GM19324 (cell line): ENCODE data around the gene TRIP12.
A peak's percentile ranks its signal among the peaks of the same experiment; 100 is the strongest.
"Not testable (repeated sequence)": the region's sequence is repeated elsewhere in the genome, so short reads cannot be mapped to it uniquely, and the experiment has no call there.

ENCODE experiments used
- ATAC-seq: cut with Tn5 transposase; IDR thresholded peaks from one replicate; pipeline ENCODE4 v1.9.1; 2021; ENCODE audit warnings: mild to moderate bottlenecking, moderate library complexity; ENCODE audit not compliant: unreplicated experiment, low FRiP score

The TRIP12 gene

DNA sequence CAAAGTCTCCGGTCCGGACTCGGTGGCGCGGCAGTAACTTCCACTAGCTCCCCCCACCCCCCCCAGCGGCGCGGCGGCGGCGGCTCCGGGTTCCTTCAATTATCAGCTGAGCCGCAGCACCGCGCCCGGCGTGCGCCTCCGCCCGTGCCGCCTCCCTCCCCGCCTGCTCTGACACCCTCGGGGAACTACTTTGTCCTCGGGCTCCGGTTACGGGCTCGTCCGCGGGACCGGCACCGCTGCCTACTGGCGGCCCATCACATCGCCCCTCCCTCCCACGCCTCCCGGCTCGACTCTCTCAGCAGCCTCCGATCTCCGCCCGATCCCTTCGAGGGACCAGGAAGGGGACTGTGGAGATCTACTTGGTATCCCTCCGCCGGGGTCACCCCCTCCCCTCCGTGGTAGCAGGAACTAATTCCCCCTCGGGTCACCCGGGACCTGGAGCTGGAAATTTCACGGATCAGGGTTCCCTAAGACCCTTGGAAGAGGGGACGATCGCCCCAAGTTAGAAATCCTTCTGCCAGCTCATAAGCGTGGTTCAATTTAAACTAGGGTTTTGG, at the start of gene TRIP12:
Gene TRIP12 (minus strand): TSS at position 118 of the 557 bp plus-strand sequence. CDS start 41,930 bp downstream, outside the sequence.
- ATAC-seq, result peak; percentile 71

DNA sequence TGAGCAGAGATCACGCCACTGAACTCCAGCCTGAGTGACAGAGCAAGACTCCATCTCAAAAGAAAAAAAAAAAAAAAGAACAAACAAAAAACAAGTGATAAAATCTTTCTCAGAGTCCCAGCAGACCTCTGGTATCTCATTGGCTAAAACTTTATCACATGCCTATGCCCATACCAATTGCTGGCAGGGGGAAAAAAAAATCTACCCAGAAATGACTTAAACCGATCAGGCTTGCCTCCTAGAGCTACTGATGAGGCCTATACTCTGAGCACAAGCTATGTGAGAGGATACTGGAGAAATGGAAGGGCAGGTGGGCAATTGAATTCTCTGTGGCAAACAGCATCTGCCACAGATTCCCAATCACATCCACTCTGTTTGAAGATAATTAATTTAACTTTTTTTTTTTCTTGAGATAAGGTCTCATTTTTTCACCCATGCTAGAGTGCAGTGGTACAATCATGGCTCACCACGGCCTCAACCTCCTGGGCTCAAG, 49.5 kb upstream of the TRIP12 start:
- no peak for ATAC-seq

DNA sequence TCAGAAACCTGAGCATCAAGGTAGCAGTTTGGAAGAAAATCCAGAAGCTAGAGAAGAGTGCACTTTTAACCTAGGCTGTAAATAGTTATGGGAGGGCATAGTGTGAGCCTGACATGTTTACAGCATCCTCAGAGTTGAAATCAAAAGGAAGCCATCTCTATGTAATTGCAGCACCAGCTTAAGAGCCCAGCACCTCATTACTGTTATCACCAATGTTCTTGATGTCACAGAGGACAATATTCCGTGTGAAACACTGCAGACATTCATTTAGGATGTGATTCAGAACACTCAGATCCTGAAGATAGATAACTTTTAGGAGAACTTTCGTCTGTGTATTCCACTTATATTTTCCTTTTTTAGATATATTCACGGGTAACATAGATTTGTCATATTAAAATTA, 48.6 kb upstream of the TRIP12 start:
- no peak for ATAC-seq

- ATAC-seq, result no peak
Observed at GRCh38 chr2:229969921-229970320, 48.1 kb upstream of the TRIP12 start.

GRCh38 chr2:229963596-229963995, 41.8 kb upstream of the TRIP12 start:
- ATAC-seq, result not testable (repeated sequence)

DNA sequence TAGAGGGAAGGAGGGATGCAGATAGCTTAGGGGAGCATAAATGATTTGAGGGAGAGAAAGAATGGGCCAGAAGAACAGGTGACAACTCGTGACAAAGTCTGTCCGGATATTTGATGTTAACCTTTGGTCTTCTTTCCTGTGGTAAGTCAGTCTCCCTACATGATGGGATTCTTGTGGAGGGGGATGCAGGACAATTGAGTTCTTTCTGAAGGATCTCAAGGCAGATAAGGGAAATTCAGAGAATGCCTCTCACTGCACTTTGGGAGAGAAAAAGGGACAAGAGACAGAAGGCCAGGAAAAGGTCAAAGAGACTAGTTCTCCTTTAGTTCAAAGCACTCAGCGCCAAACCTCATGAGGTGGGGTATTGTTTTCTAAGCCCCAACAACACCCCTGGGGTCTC, 34.7 kb upstream of the TRIP12 start:
- ATAC-seq, result no peak

DNA sequence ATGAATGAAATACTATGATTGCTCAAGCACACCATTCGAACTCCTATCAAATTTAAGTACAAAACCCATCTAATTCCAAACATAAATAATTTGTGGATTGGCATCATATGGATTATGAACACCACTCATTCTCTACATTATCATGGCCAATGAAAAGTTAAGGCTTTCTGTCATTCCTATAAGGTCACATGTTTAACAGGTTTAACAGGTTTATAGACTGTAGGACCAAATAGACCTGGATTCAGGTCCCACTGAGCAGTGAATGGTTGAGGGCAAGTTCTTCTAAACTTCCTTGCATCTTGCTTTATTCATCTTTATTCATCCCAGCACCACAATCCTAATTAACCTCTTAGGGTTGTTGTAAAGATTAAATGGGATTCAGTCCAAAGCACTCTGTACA, 33.9 kb upstream of the TRIP12 start:
- ATAC-seq, result no peak

- no peak for ATAC-seq
Observed at GRCh38 chr2:229952256-229952835, 30.5 kb upstream of the TRIP12 start.

GRCh38 chr2:229947544-229947943, 25.7 kb upstream of the TRIP12 start:
- no peak for ATAC-seq

GRCh38 chr2:229945975-229946374, 24.2 kb upstream of the TRIP12 start:
- no peak for ATAC-seq

DNA sequence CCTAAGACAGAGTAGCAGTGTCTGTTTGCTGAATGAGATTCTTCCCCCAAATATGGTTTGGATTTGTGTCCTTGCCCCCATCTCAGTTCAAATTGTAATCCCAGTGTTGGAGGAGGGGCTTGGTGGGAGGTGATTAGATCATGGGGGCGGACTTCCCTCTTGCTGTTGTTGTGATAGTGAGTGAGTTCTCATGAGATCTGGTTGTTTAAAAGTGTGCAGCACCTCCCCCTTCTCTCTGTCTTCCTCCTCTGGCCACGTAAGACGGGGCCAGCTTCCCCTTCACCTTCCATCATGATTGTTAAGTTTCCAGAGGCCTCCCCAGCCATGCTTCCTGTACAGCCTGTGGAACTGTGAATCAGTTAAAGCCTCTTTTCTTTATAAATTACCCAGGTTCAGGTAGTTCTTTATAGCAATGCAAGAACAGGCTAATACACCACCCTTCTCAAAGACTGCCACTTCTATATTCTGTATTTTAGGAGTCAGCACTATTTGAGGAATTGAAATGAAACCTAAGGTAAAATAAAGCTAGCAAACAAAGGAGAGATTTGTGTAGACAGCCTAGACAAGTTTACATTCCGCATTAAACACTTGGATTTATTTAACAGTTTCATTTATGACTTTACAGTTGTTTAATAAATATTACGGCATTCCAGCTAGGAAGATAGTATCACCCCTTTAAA, 22.1 kb upstream of the TRIP12 start:
- ATAC-seq, result no peak

- no peak for ATAC-seq
Observed at GRCh38 chr2:229943171-229943570, 21.4 kb upstream of the TRIP12 start.

DNA sequence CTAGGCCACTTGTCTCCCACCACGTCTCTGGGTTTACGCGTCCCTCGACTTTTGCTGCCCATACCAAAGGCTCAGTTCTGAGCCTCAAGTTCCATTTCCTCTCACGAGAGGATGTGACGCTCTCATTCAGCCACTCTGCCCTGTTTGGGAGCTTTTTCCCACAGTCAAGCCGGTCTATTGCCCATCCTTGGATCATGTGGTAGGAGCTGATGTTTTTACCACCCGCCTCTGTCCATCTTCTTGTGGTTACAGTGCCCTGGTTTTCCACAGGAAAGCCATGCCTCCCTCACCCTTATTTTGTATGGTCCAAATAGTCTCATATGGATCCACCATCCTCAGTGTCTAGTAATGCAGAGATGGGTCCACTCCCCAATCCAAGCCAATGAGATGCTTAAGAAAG, 20.9 kb upstream of the TRIP12 start:
- no peak for ATAC-seq

GRCh38 chr2:229937537-229937936, 15.7 kb upstream of the TRIP12 start:
- no peak for ATAC-seq

DNA sequence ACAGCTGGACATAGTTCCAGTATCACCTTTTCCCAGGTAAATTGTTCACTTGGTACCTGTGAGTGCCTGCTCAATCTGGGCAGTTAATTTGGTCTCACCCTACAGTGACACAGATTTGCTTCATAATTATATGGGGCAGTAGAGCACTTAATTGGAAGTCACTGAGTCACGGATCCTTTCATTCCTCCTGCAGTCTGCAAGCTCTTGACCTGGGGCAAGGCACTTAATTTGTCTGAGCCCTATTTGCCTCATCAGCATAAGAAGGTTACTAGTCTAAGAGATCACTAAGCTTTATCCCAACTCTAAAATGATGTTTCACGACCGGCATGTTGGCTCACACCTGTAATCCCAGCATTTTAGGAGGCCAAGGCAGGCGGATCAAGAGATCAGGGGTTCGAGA, 9.4 kb upstream of the TRIP12 start:
- ATAC-seq, result no peak

DNA sequence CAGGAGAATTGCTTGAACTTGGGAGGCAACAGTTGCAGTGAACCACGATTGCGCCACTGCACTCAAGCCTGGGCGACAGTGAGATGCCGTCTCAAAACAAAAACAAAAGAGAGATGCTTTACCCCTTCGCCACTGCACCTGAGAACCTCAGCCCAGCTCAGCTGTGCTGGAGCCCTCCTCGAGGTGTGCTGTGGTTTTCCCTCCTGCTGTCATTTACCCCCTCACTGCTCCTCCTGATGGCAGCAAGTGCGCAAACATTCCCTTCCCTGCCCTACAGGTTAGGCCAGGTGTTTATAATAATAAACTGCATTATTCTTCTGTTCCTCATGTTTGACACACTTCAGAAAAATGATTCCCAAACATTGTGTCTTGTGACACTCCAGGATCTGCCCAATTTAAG, 8.8 kb upstream of the TRIP12 start:
- no peak for ATAC-seq

DNA sequence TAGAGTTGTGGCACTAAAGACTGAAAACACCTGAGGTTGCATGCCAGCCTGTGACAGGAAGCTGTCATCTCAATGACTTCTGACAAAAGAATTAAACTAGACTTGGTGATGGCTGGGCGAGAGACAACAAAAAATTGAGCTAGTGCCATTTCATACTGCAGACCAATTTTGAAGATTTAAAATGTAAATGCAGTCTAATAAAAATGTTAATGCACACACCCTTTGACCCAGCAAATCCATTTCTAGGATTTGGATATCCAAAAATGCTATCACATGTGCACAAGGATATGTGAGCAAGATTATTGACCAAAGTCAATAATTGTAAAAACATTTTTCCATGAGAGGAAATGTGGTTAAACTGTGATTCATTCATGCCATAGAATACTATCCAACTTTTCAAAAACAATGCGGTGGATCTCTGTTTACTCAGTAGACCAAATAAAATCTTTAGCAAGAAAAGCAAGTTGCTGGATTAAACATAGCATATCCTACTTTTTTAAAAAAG, 6.1 kb upstream of the TRIP12 start:
- no peak for ATAC-seq

DNA sequence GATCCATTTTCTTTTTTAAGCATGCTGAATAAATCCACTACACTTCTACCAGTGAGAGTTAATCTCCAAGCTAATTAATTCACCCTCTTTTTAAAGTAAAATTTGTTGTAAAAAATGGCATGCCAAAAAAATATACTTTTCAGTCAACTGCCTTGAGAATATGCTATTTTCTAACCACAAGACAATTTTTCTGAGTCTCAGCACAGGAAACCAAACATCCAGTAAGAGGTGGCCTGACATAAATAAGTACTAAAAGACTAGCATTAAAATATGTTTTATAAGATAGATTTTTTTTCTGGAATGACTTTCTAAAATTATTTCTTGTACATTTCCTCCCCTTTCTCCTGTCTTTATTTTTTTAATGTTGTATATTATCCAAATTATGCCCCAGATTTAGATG, 3.4 kb upstream of the TRIP12 start:
- no peak for ATAC-seq

GRCh38 chr2:229924541-229924940, 2.7 kb upstream of the TRIP12 start:
- ATAC-seq, result not testable (repeated sequence)

GRCh38 chr2:229922449-229923386, 909 bp upstream of the TRIP12 start, which contains the start of gene FBXO36:
Gene FBXO36, plus strand, starts transcription at chr2:229922503. Its CDS starts 11 bp downstream, at chr2:229922514.
- peak; percentile 69 for ATAC-seq
